Activated CD8-positive, alpha-beta T cell treated with anti-CD3 and anti-CD28 coated beads for 36 hours (primary cell): Measurements from ENCODE around the gene NOTCH3. TPM values are rescaled to one million over a fixed set of nuclear protein-coding genes. Genes with fewer than 3 reads are reported as not detected.

Experiments used
- ATAC-seq: fragments of 200-7000 bp; cut with Tn5 transposase; one replicate; pipeline ENCODE4 v1.10.0; 2021; ENCODE audit warnings: mild to moderate bottlenecking, moderate library complexity
- CTCF ChIA-PET: fragments of 350-600 bp; sonication (Branson Sonifier 250); formaldehyde crosslinking; loops from one replicate; lab custom pipeline; 2021; ENCODE audit warnings: antibody characterized with exemption; lab: Charles Lee
- POLR2A ChIA-PET: fragments of 350-600 bp; sonication (Branson Sonifier 250); formaldehyde crosslinking; loops from one replicate; lab custom pipeline; 2021; ENCODE audit warnings: antibody characterized with exemption; lab: Charles Lee
- DNase-seq: peaks from one replicate; pipeline ENCODE4 v3.0.0-alpha.2; 2020
- H3K27ac Mint-ChIP-seq: one replicate; pipeline ENCODE4 v1.8.0; 2021; ENCODE audit warnings: mild to moderate bottlenecking, mixed read lengths
- H3K27me3 Mint-ChIP-seq: one replicate; pipeline ENCODE4 v1.8.0; 2021; ENCODE audit warnings: mixed read lengths
- H3K36me3 Mint-ChIP-seq: one replicate; pipeline ENCODE4 v1.8.0; 2021; ENCODE audit warnings: low read depth, mixed read lengths
- H3K4me1 Mint-ChIP-seq: one replicate; pipeline ENCODE4 v1.8.0; 2021; ENCODE audit warnings: low read depth, mixed read lengths
- H3K4me3 Mint-ChIP-seq: one replicate; pipeline ENCODE4 v1.8.0; 2021; ENCODE audit warnings: mild to moderate bottlenecking, moderate library complexity, mixed read lengths
- H3K9me3 Mint-ChIP-seq: one replicate; pipeline ENCODE4 v1.8.0; 2021; ENCODE audit warnings: mixed read lengths
- intact Hi-C: fragments of 100-400 bp; cut with micrococcal nuclease; formaldehyde crosslinking; loops from one replicate; pipeline ENCODE4 v1.10.0; 2022
- total RNA-seq, 2 experiments: library from RNA; stranded (reverse); gene quantifications; one replicate each; pipeline ENCODE4 v1.2.3, GENCODE V29; 2021
- TF ChIP-seq, protein P1 (sequence below): fragments of 200-600 bp; IDR thresholded peaks from one replicate; pipeline ENCODE4 v1.8.0; 2022; ENCODE audit warnings: antibody characterized with exemption, mild to moderate bottlenecking

NOTCH3 gene
- total RNA-seq, 2 experiments from 2014 or later: 0.16 TPM; not detected in 1

DNA sequence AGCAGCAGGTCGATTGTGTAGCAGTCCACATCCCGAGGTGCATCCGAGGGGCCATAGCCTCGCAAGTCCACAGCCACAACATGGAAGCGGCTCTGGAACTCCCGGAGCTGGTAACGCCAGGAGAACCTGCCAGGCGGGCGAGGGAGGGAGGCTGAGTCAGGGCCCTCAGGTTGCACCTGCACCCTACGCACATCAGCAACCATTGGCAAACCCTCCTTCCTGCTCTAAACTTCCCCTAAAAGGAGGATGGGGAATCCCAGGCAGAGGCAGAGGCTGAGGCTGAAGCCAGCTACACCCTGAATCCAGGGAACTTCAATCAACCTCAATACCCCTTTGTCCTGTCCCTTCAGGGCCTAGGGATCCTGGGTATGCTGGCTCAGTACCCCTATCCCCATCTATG lies 30.5 kb upstream of the NOTCH3 start:
- H3K4me3 Mint-ChIP-seq: no peak overlapping the region
- ATAC-seq: no peak
- DNase-seq: no peak
- ChIA-PET CTCF (interaction anchor here (0.8 to 2.0 kb wide), 2 partner anchors 23 to 54 kb away, joined by 3 to 4 read pairs; no protein-coding TSS in a partner anchor), POLR2A (no interaction called here)
- no peak overlapping the region for H3K27ac Mint-ChIP-seq
- H3K27me3 Mint-ChIP-seq: peaks cover 26% of the 10 kb centered on the region
- peaks cover 6% of the 10 kb centered on the region for H3K36me3 Mint-ChIP-seq
- H3K9me3 Mint-ChIP-seq: no peaks in the 10 kb centered on the region
- TF ChIP-seq, protein P1, sequence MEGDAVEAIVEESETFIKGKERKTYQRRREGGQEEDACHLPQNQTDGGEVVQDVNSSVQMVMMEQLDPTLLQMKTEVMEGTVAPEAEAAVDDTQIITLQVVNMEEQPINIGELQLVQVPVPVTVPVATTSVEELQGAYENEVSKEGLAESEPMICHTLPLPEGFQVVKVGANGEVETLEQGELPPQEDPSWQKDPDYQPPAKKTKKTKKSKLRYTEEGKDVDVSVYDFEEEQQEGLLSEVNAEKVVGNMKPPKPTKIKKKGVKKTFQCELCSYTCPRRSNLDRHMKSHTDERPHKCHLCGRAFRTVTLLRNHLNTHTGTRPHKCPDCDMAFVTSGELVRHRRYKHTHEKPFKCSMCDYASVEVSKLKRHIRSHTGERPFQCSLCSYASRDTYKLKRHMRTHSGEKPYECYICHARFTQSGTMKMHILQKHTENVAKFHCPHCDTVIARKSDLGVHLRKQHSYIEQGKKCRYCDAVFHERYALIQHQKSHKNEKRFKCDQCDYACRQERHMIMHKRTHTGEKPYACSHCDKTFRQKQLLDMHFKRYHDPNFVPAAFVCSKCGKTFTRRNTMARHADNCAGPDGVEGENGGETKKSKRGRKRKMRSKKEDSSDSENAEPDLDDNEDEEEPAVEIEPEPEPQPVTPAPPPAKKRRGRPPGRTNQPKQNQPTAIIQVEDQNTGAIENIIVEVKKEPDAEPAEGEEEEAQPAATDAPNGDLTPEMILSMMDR: no peak
- peaks cover 9% of the 10 kb centered on the region for H3K4me1 Mint-ChIP-seq
- intact Hi-C loops: no loop called here

DNA sequence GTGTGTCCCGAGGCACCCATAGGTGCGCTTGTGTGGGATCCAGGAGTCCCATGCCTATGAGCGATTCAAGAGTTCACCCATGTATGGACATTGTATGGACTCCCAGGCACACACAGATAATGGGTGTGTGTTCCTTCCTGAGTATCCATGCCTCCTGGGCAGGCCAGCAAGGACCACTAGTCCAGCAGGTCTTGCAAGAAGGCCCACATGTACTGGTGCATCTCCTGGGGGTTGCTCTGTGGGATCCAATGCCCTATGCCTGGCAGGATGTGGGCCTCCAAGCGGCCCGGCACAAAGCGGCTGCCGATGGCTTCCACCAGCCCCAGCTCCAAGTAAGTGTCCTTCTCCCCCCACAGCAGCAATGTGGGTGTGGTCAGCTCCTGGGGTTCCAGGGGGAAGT lies 26.5 kb upstream of the NOTCH3 start:
- Mint-ChIP-seq H3K27me3 (peaks cover 39% of the 10 kb centered on the region), H3K9me3 (no peaks in the 10 kb centered on the region), H3K36me3 (no peaks in the 10 kb centered on the region), H3K4me1 (peaks cover 13% of the 10 kb centered on the region), H3K4me3 (no peak overlapping the region), H3K27ac (no peak overlapping the region)
- TF ChIP-seq, protein P1: no peak
- intact Hi-C loops: no loop called here
- no peak for DNase-seq
- ChIA-PET POLR2A (no interaction called here), CTCF (no interaction called here)
- ATAC-seq: no peak

DNA sequence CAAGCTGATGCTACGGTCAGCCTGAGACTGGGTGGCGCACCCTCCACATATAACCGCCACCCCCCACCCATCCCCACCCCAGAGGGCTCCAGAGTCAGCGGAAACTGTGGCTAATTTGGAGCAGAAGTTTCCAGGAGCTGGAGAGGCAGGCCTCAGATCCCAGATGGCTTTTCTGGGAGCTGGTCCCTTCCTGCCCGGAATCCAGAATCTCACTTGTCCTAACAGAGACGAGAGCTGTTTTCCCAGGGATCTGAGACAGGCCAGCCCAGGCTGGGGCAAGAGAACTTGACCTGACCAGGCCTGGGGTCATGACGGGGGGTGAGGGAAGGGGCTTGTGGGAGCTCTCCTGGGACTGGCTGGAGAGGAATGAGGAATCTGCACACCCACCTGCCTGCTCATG lies 25.0 kb upstream of the NOTCH3 start:
- ChIA-PET POLR2A (no interaction called here), CTCF (interaction anchor here (1.1 kb wide), 1 partner anchor 48 kb away, joined by 3 read pairs; no protein-coding TSS in a partner anchor)
- DNase-seq (no peak), ATAC-seq (no peak)
- Mint-ChIP-seq H3K9me3 (no peaks in the 10 kb centered on the region), H3K27me3 (peaks cover 29% of the 10 kb centered on the region), H3K27ac (no peak overlapping the region), H3K4me3 (no peak overlapping the region), H3K36me3 (no peaks in the 10 kb centered on the region), H3K4me1 (peaks cover 11% of the 10 kb centered on the region)
- intact Hi-C loops: no loop called here
- TF ChIP-seq, protein P1: no peak

DNA sequence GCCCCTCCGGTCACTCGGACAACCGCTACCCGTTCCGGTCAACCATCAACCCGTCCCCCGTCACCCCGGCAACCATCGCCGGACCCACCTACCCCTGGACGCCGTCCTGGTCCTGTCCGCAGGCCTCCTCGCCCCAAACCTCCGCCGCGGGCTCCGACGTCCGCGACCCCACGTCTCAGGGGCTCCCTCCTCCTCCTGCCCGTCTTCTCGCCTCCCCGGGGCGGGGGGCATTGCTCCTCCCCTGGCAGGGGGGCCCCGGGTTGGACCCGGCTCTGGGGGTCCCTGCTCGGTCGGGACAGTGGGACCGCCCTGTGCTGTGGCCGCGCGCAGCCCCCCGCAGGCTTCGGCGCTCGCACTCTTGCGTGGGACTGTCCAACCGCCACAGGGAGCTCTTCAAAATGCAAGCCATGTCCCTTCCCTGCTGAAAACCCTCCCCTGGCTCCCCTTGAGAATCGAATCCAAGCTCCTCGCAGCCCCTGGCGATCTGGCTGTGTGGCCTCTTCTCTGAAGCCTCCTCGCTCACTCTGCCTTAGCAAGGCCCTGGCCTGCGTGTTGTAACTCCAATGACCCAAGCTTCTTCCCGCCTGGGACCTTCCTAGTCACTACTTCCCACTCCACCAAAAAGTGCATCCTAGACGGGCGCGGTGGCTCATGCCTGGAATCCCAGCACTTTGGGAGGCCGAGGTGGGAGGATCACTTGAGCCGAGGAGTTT lies 23.0 kb upstream of the NOTCH3 start:
- Mint-ChIP-seq H3K27ac (no peak overlapping the region), H3K4me3 (peak overlapping the region; percentile 70), H3K4me1 (peaks cover 11% of the 10 kb centered on the region), H3K27me3 (peaks cover 29% of the 10 kb centered on the region), H3K36me3 (no peaks in the 10 kb centered on the region), H3K9me3 (no peaks in the 10 kb centered on the region)
- CTCF ChIA-PET: no interaction called here
- TF ChIP-seq, protein P1: no peak
- intact Hi-C loops: no loop called here
- POLR2A ChIA-PET: interaction anchor here (0.7 kb wide), 2 partner anchors 11 to 14 kb away, joined by 3 to 4 read pairs; no protein-coding TSS in a partner anchor
- DNase-seq (no peak), ATAC-seq (no peak)
